ENCODE data around the gene ASRGL1. TPM values are rescaled to one million over a fixed set of nuclear protein-coding genes. Genes with fewer than 3 reads are reported as not detected.

Gene ASRGL1
- total RNA-seq, 1 experiment from 2014 or later, result 26.6 TPM

- no peak overlapping the region for H3K4me3 ChIP-seq (ENCODE audit: low read length)
- no peak overlapping the region for H3K27ac ChIP-seq (ENCODE audit: low read length)
- H3K9me2 ChIP-seq (replicated peaks; ENCODE audit: low read length), result no peaks in the 10 kb centered on the region
- TF ChIP-seq EZH2 (IDR thresholded peaks at IDR 0.05; ENCODE audit: low read length, unreplicated experiment) (no peak), EZH2phosphoT487 (IDR thresholded peaks at IDR 0.05; ENCODE audit: borderline replicate concordance, low read length) (no peak)
- TF ChIP-seq, protein P1, sequence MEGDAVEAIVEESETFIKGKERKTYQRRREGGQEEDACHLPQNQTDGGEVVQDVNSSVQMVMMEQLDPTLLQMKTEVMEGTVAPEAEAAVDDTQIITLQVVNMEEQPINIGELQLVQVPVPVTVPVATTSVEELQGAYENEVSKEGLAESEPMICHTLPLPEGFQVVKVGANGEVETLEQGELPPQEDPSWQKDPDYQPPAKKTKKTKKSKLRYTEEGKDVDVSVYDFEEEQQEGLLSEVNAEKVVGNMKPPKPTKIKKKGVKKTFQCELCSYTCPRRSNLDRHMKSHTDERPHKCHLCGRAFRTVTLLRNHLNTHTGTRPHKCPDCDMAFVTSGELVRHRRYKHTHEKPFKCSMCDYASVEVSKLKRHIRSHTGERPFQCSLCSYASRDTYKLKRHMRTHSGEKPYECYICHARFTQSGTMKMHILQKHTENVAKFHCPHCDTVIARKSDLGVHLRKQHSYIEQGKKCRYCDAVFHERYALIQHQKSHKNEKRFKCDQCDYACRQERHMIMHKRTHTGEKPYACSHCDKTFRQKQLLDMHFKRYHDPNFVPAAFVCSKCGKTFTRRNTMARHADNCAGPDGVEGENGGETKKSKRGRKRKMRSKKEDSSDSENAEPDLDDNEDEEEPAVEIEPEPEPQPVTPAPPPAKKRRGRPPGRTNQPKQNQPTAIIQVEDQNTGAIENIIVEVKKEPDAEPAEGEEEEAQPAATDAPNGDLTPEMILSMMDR (conservative IDR thresholded peaks at IDR 0.05; ENCODE audit: low read depth, low read length), result no peak
- DNase-seq, result no peak
- H3F3A ChIP-seq (ENCODE audit: low read length, unreplicated experiment), result no peaks in the 10 kb centered on the region
- ChIA-PET CTCF (interaction anchor here (1.0 to 3.3 kb wide), 5 partner anchors 29 to 196 kb away, joined by 4 to 35 read pairs (median 15); partner anchors contain the start of gene TUT1), POLR2A (ENCODE audit: unreplicated experiment) (interaction anchor here (0.6 kb wide), 1 partner anchor 19 kb away, joined by 9 read pairs; no protein-coding TSS in a partner anchor)
- no peaks in the 10 kb centered on the region for H3K27me3 ChIP-seq (ENCODE audit: low read length)
- no peaks in the 10 kb centered on the region for H3K9me3 ChIP-seq (ENCODE audit: low read length)
- intact Hi-C loops (cut with micrococcal nuclease), result loop anchor here (1.0 to 10.0 kb wide), 4 partner anchors 30 to 299 kb away; no protein-coding TSS in a partner anchor
- H3K36me3 ChIP-seq (ENCODE audit: low read depth, low read length), result no peaks in the 10 kb centered on the region
- ATAC-seq, result no peak
- no peak overlapping the region for H2AFZ ChIP-seq (ENCODE audit: low read length)
- no peaks in the 10 kb centered on the region for H4K20me1 ChIP-seq (ENCODE audit: low read length)
- no TSS peak for BruUV-seq (replicated peaks)
- H3K9ac ChIP-seq (ENCODE audit: low read length), result no peak overlapping the region
- peaks cover 17% of the 10 kb centered on the region for H3K4me1 ChIP-seq (ENCODE audit: insufficient read depth, low read length)
- no peaks in the 10 kb centered on the region for H3K79me2 ChIP-seq (ENCODE audit: low read length)
- no peak overlapping the region for H3K4me2 ChIP-seq (ENCODE audit: low read length)
Observed at GRCh38 chr11:62395885-62396551, 58.8 kb downstream of the ASRGL1 start.

DNA sequence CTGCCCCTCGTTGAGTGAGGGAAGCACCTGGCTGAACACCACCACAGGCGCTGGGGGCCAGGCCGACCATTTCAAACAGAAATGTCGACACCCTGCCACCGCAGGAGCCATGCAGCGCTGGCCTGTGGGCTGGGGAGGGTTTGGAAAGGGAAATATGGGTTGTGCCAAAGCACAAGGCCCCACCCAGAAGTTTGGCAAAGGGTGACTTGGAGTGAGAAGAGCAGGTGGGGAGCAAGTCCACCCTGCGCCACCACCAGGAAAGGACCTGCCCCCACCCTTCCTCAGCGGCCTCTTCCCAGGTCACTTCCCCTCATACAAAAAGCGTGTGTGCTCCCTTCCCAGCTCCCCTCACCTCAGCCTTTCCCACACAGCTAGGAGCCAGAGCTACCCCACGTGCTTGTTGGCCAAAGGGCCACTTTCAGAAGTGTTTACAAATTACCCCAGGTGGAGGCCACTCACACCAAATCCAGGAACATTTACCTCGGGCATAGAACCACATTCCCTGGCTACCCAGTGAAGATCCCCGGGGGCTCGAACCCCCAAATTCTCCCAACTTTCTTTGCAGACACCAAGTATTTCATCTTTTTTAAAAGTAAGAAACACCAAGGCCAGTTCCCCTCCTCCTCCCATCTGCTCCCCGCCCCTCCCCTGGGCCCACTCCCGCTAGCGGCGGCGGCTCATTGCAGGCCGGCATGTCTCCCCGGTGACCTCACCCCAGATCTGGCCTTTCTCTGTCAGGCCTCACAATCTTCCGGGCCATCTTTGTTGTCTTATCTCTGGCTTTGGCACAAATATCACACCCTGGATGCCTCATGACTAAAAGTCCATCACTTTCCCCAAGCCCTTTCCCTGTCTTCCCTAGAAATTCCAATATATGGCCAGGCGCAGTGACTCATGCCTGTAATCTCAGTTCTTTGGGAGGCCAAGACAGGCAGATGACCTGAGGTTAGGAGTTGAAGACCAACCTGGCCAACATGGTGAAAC is 61.1 kb downstream of the ASRGL1 start:
- CTCF ChIA-PET, result no interaction called here
- intact Hi-C loops (cut with micrococcal nuclease), result loop anchor here (10.0 kb wide), 1 partner anchor 296 kb away; no protein-coding TSS in a partner anchor

More for the DNA sequence above, 61.1 kb downstream of the ASRGL1 start:
- Histone ChIP-seq H3K4me2 (ENCODE audit: low read length) (no peak overlapping the region), H3K36me3 (ENCODE audit: low read depth, low read length) (no peaks in the 10 kb centered on the region), H4K20me1 (ENCODE audit: low read length) (no peaks in the 10 kb centered on the region), H3K27ac (ENCODE audit: low read length) (no peak overlapping the region), H3K79me2 (ENCODE audit: low read length) (no peaks in the 10 kb centered on the region), H3K27me3 (ENCODE audit: low read length) (no peaks in the 10 kb centered on the region), H3K9me2 (replicated peaks; ENCODE audit: low read length) (no peaks in the 10 kb centered on the region), H3K9ac (ENCODE audit: low read length) (no peak overlapping the region), H2AFZ (ENCODE audit: low read length) (no peak overlapping the region), H3K4me3 (ENCODE audit: low read length) (no peak overlapping the region), H3K4me1 (ENCODE audit: insufficient read depth, low read length) (peaks cover 9% of the 10 kb centered on the region), H3K9me3 (ENCODE audit: low read length) (no peaks in the 10 kb centered on the region), H3F3A (ENCODE audit: low read length, unreplicated experiment) (no peaks in the 10 kb centered on the region)
- TF ChIP-seq EZH2 (IDR thresholded peaks at IDR 0.05; ENCODE audit: low read length, unreplicated experiment) (no peak), EZH2phosphoT487 (IDR thresholded peaks at IDR 0.05; ENCODE audit: borderline replicate concordance, low read length) (no peak)
- TF ChIP-seq, protein P1 (conservative IDR thresholded peaks at IDR 0.05; ENCODE audit: low read depth, low read length), result no peak
- POLR2A ChIA-PET (ENCODE audit: unreplicated experiment), result no interaction called here
- ATAC-seq (no peak), DNase-seq (no peak)
- BruUV-seq (replicated peaks), result no TSS peak

Measured in PC-3 (cell line).